Thoracic aorta (tissue), 2 donors: ENCODE results near the gene CERS1. TPM values are rescaled to one million over a fixed set of nuclear protein-coding genes. Genes with fewer than 3 reads are reported as not detected.
"Not testable (repeated sequence)": the region's sequence is repeated elsewhere in the genome, so short reads cannot be mapped to it uniquely, and the experiment has no call there.

Source experiments
- ATAC-seq: fragments of 150-250 bp; one replicate; pipeline ENCODE4 v1.8.0; 2017; ENCODE audit warnings: low read depth; ENCODE audit not compliant: insufficient number of reproducible peaks, low FRiP score
- DNase-seq: peaks from one replicate; pipeline ENCODE4 v3.0.0-alpha.2; 2020; ENCODE audit warnings: low spot score
- H3K27ac ChIP-seq, 2 donors: fragments of 200-600 bp; sonication (generic); 1 replicate in 1 of 2; 2 replicates in 1 of 2; pipeline ENCODE4 v1.5.1; 2016; ENCODE audit warnings: mild to moderate bottlenecking in 2 of 2, moderate library complexity in 2 of 2
- H3K27me3 ChIP-seq: fragments of 200-600 bp; sonication (generic); replicated peaks from 2 replicates; pipeline ENCODE4 v1.6.0; 2016; ENCODE audit warnings: mild to moderate bottlenecking; ENCODE audit not compliant: insufficient read depth
- H3K36me3 ChIP-seq: fragments of 200-600 bp; sonication (generic); one replicate; pipeline ENCODE4 v1.5.1; 2016
- H3K4me1 ChIP-seq, 2 donors: fragments of 200-600 bp; sonication (generic); 1 replicate in 1 of 2; 2 replicates in 1 of 2; pipeline versions ENCODE4 v1.5.1 to v1.6.0; 2016; ENCODE audit warnings: low read depth in 2 of 2, mild to moderate bottlenecking in 1 of 2; ENCODE audit not compliant: control insufficient read depth in 1 of 2
- H3K4me3 ChIP-seq: fragments of 200-600 bp; sonication (generic); 2 replicates; pipeline ENCODE4 v1.5.1; 2016; ENCODE audit warnings: mild to moderate bottlenecking
- H3K9me3 ChIP-seq: fragments of 200-600 bp; sonication (generic); 2 replicates; pipeline ENCODE4 v1.5.1; 2016
- CTCF ChIP-seq: fragments of 200-600 bp; sonication (generic); IDR thresholded peaks from one replicate; pipeline ENCODE4 v1.5.1; 2019; ENCODE audit warnings: antibody characterized with exemption
- total RNA-seq, 2 donors: library from RNA; depleted of rRNA; stranded (reverse); fragments of >200 nt; gene quantifications; one replicate each; pipeline versions ENCODE4 v1.1.0 to v1.2.3, GENCODE V29; 2016

The CERS1 gene
- total RNA-seq, 2 donors from 2014 or later, result 1.1 to 1.7 TPM

GRCh38 chr19:18919086-18919899 is 23.3 kb upstream of the CERS1 start, which contains the start of the genes COPE and DDX49:
Gene COPE (minus strand): TSS chr19:18919387. CDS start chr19:18919348, 39 bp downstream.
Gene DDX49 (plus strand): TSS chr19:18919715. CDS start chr19:18919742, 27 bp downstream.
- ATAC-seq, result peak; percentile 100

GRCh38 chr19:18917593-18917992 is 21.6 kb upstream of the CERS1 start:
- H3K4me3 ChIP-seq, H3K27ac ChIP-seq, DNase-seq: not testable (repeated sequence)

More at GRCh38 chr19:18919086-18919899, 23.3 kb upstream of the CERS1 start, which contains the start of the genes COPE and DDX49:
- peak within 1 kb of the TSS; percentile 94 for H3K4me3 ChIP-seq
- H3K9me3 ChIP-seq, result no peaks in the 10 kb centered on the region
- peak within 1 kb of the TSS; percentile 80 to 97 for H3K27ac ChIP-seq
- H3K4me1 ChIP-seq, result peaks cover 17 to 34% of the 10 kb centered on the region in 2 donors
- no peak for TF ChIP-seq CTCF
- H3K36me3 ChIP-seq, result peaks cover 25% of the 10 kb centered on the region
- peak; percentile 97 for DNase-seq
- H3K27me3 ChIP-seq, result no peaks in the 10 kb centered on the region

GRCh38 chr19:18915639-18916038 is 19.7 kb upstream of the CERS1 start:
- H3K4me1 ChIP-seq, result peaks cover 16 to 28% of the 10 kb centered on the region in 2 donors
- H3K27me3 ChIP-seq, result no peaks in the 10 kb centered on the region
- H3K36me3 ChIP-seq, result peaks cover 25% of the 10 kb centered on the region
- DNase-seq, result no peak
- no peak for TF ChIP-seq CTCF
- no peaks in the 10 kb centered on the region for H3K9me3 ChIP-seq
- no peak overlapping the region for H3K4me3 ChIP-seq
- no peak overlapping the region for H3K27ac ChIP-seq
- no peak for ATAC-seq

More at GRCh38 chr19:18917593-18917992, 21.6 kb upstream of the CERS1 start:
- not testable (repeated sequence) for ATAC-seq, H3K9me3 ChIP-seq, H3K27me3 ChIP-seq
- Histone ChIP-seq H3K36me3 (peaks cover 20% of the 10 kb centered on the region), H3K4me1 (peaks cover 17 to 34% of the 10 kb centered on the region in 2 donors)

- H3K27ac ChIP-seq, result no peak overlapping the region
- H3K4me1 ChIP-seq, result peaks cover 7 to 16% of the 10 kb centered on the region in 2 donors
- peaks cover 28% of the 10 kb centered on the region for H3K36me3 ChIP-seq
- no peaks in the 10 kb centered on the region for H3K27me3 ChIP-seq
- no peak for ATAC-seq
- no peak for TF ChIP-seq CTCF
- DNase-seq, result no peak
- no peak overlapping the region for H3K4me3 ChIP-seq
- H3K9me3 ChIP-seq, result no peaks in the 10 kb centered on the region
Measured at GRCh38 chr19:18913466-18913865, 17.5 kb upstream of the CERS1 start.

- no peaks in the 10 kb centered on the region for H3K27me3 ChIP-seq
- no peak overlapping the region for H3K27ac ChIP-seq
- no peak for TF ChIP-seq CTCF
- H3K4me3 ChIP-seq, result no peak overlapping the region
- H3K36me3 ChIP-seq, result peaks cover 31% of the 10 kb centered on the region
- DNase-seq, result no peak
- no peak for ATAC-seq
- H3K9me3 ChIP-seq, result no peaks in the 10 kb centered on the region
- H3K4me1 ChIP-seq, result peaks cover 4 to 10% of the 10 kb centered on the region in 2 donors
Measured at GRCh38 chr19:18912933-18913332, 17.0 kb upstream of the CERS1 start.
